Adipocyte (in vitro differentiated cells): Measurements from ENCODE around the gene CUEDC1.

Experiments
- DNase-seq: peaks from one replicate; pipeline ENCODE4 v3.0.0-alpha.2; 2015; ENCODE audit warnings: low read depth
- H3K27me3 ChIP-seq: replicated peaks from 2 replicates; pipeline ENCODE4 v1.7.0; 2013; ENCODE audit warnings: mild to moderate bottlenecking, low read length, moderate library complexity; ENCODE audit not compliant: control insufficient read depth, insufficient read depth
- H3K36me3 ChIP-seq: 2 replicates; pipeline ENCODE4 v1.7.0; 2013; ENCODE audit warnings: low read length, mild to moderate bottlenecking, moderate library complexity; ENCODE audit not compliant: control insufficient read depth, insufficient read depth, severe bottlenecking
- H3K4me1 ChIP-seq: 2 replicates; pipeline ENCODE4 v1.7.0; 2013; ENCODE audit warnings: mild to moderate bottlenecking, low read length, moderate library complexity; ENCODE audit not compliant: control insufficient read depth, insufficient read depth
- H3K4me3 ChIP-seq: 2 replicates; pipeline ENCODE4 v1.7.0; 2013; ENCODE audit warnings: mild to moderate bottlenecking, low read length, moderate library complexity
- H3K9ac ChIP-seq: 2 replicates; pipeline ENCODE4 v1.7.0; 2013; ENCODE audit warnings: mild to moderate bottlenecking, low read length, moderate library complexity
- H3K9me3 ChIP-seq: 2 replicates; pipeline ENCODE4 v1.7.0; 2013; ENCODE audit warnings: mild to moderate bottlenecking, low read length, moderate library complexity; ENCODE audit not compliant: control insufficient read depth

The CUEDC1 gene

GRCh38 chr17:57955183-57955931, at the start of gene CUEDC1:
Gene CUEDC1 (minus strand): TSS chr17:57955412. CDS start chr17:57885564, 69,848 bp downstream.
- H3K9me3 ChIP-seq, result no peaks in the 10 kb centered on the region
- no peaks in the 10 kb centered on the region for H3K36me3 ChIP-seq
- H3K4me1 ChIP-seq, result peaks cover 39% of the 10 kb centered on the region
- peak; percentile 90 for DNase-seq
- H3K9ac ChIP-seq, result peak within 1 kb of the TSS; percentile 89
- H3K27me3 ChIP-seq, result no peaks in the 10 kb centered on the region
- H3K4me3 ChIP-seq, result peak within 1 kb of the TSS; percentile 87

GRCh38 chr17:58004060-58004459, 48.8 kb upstream of the CUEDC1 start:
- Histone ChIP-seq H3K4me3 (no peak overlapping the region), H3K36me3 (peaks cover 66% of the 10 kb centered on the region), H3K27me3 (no peaks in the 10 kb centered on the region), H3K9ac (peak overlapping the region; percentile 100), H3K9me3 (no peaks in the 10 kb centered on the region), H3K4me1 (peaks cover 52% of the 10 kb centered on the region)
- no peak for DNase-seq

- Histone ChIP-seq H3K9ac (peak overlapping the region; percentile 58), H3K9me3 (no peaks in the 10 kb centered on the region), H3K27me3 (no peaks in the 10 kb centered on the region), H3K36me3 (peaks cover 77% of the 10 kb centered on the region), H3K4me3 (no peak overlapping the region), H3K4me1 (peaks cover 48% of the 10 kb centered on the region)
- DNase-seq, result no peak
Measured at GRCh38 chr17:58002973-58003372, 47.8 kb upstream of the CUEDC1 start.

- DNase-seq, result no peak
- H3K4me3 ChIP-seq, result no peak overlapping the region
- H3K9me3 ChIP-seq, result no peaks in the 10 kb centered on the region
- no peaks in the 10 kb centered on the region for H3K27me3 ChIP-seq
- peaks cover 83% of the 10 kb centered on the region for H3K36me3 ChIP-seq
- H3K4me1 ChIP-seq, result peaks cover 45% of the 10 kb centered on the region
- peak overlapping the region; percentile 58 for H3K9ac ChIP-seq
Measured at GRCh38 chr17:58002154-58002948, 47.1 kb upstream of the CUEDC1 start.

- no peak for DNase-seq
Measured at GRCh38 chr17:58001461-58002124, 46.4 kb upstream of the CUEDC1 start.

GRCh38 chr17:57999496-58000017, 44.3 kb upstream of the CUEDC1 start:
- peaks cover 45% of the 10 kb centered on the region for H3K4me1 ChIP-seq
- no peaks in the 10 kb centered on the region for H3K9me3 ChIP-seq
- H3K27me3 ChIP-seq, result no peaks in the 10 kb centered on the region
- peak; percentile 92 for DNase-seq
- H3K4me3 ChIP-seq, result no peak overlapping the region
- H3K9ac ChIP-seq, result peak overlapping the region; percentile 35
- H3K36me3 ChIP-seq, result peaks cover 78% of the 10 kb centered on the region

More at GRCh38 chr17:58001461-58002124, 46.4 kb upstream of the CUEDC1 start:
- H3K9ac ChIP-seq, result peak overlapping the region; percentile 58
- H3K4me1 ChIP-seq, result peaks cover 45% of the 10 kb centered on the region
- no peak overlapping the region for H3K4me3 ChIP-seq
- H3K9me3 ChIP-seq, result no peaks in the 10 kb centered on the region
- no peaks in the 10 kb centered on the region for H3K27me3 ChIP-seq
- H3K36me3 ChIP-seq, result peaks cover 90% of the 10 kb centered on the region

- H3K36me3 ChIP-seq, result peaks cover 73% of the 10 kb centered on the region
- no peaks in the 10 kb centered on the region for H3K9me3 ChIP-seq
Measured at GRCh38 chr17:57999010-57999495, 43.8 kb upstream of the CUEDC1 start.

GRCh38 chr17:57997085-57997809, 42.0 kb upstream of the CUEDC1 start:
- Histone ChIP-seq H3K4me3 (no peak overlapping the region), H3K9me3 (no peaks in the 10 kb centered on the region), H3K9ac (no peak overlapping the region), H3K36me3 (peaks cover 55% of the 10 kb centered on the region), H3K27me3 (no peaks in the 10 kb centered on the region), H3K4me1 (peaks cover 43% of the 10 kb centered on the region)
- no peak for DNase-seq

More at GRCh38 chr17:57999010-57999495, 43.8 kb upstream of the CUEDC1 start:
- no peak for DNase-seq
- Histone ChIP-seq H3K4me3 (no peak overlapping the region), H3K9ac (no peak overlapping the region), H3K27me3 (no peaks in the 10 kb centered on the region), H3K4me1 (peaks cover 45% of the 10 kb centered on the region)

GRCh38 chr17:57995076-57995956, 40.1 kb upstream of the CUEDC1 start:
- peaks cover 39% of the 10 kb centered on the region for H3K36me3 ChIP-seq
- no peak overlapping the region for H3K4me3 ChIP-seq
- H3K9ac ChIP-seq, result peak overlapping the region; percentile 48
- peak; percentile 86 for DNase-seq
- no peaks in the 10 kb centered on the region for H3K27me3 ChIP-seq
- peaks cover 28% of the 10 kb centered on the region for H3K4me1 ChIP-seq
- H3K9me3 ChIP-seq, result no peaks in the 10 kb centered on the region

- DNase-seq, result no peak
- Histone ChIP-seq H3K9ac (peak overlapping the region; percentile 35), H3K36me3 (peaks cover 30% of the 10 kb centered on the region), H3K4me3 (no peak overlapping the region), H3K9me3 (no peaks in the 10 kb centered on the region), H3K4me1 (peaks cover 27% of the 10 kb centered on the region), H3K27me3 (no peaks in the 10 kb centered on the region)
Measured at GRCh38 chr17:57994436-57994835, 39.2 kb upstream of the CUEDC1 start.
